ENCODE data around the gene FGF21.

- no peak for TF ChIP-seq POLR2AphosphoS5 (IDR thresholded peaks at IDR 0.05)
- no peak for TF ChIP-seq CTCF (IDR thresholded peaks at IDR 0.05)
- TF ChIP-seq POLR2A (IDR thresholded peaks at IDR 0.05): no peak
Observed at GRCh38 chr19:48797103-48797502, 41.8 kb downstream of the FGF21 start.

All from gastroesophageal sphincter (tissue), 3 donors.